ENCODE results near the gene PAFAH2. TPM values are rescaled to one million over a fixed set of nuclear protein-coding genes. Genes with fewer than 3 reads are reported as not detected.

PAFAH2 gene
- polyA plus RNA-seq (ENCODE audit: insufficient read length in 12 of 12): 100 to 1,000 TPM in 2 of 12 donors, 10 to 100 TPM in 10; 29.4 to 316 (median 79.5) TPM
- long read RNA-seq, donor 1, transcript PAFAH2-201 (11 exons, 3,581 nt): major isoform, 5 of 5 reads
- long read RNA-seq, donor 1, partial matches to known transcripts: 0 of 5 reads
- long read RNA-seq, donor 1, other reads (novel, unspliced or antisense): 0 of 5 reads
- long read RNA-seq, donor 2, partial matches to known transcripts: 25 of 28 reads
- long read RNA-seq, donor 2, other reads (novel, unspliced or antisense): 0 of 28 reads
- long read RNA-seq, donor 3, partial matches to known transcripts: 7 of 9 reads
- long read RNA-seq, donor 3, other reads (novel, unspliced or antisense): 0 of 9 reads
- long read RNA-seq, donor 4, partial matches to known transcripts: 24 of 27 reads
- long read RNA-seq, donor 4, other reads (novel, unspliced or antisense): 0 of 27 reads
- long read RNA-seq, donor 5, partial matches to known transcripts: 26 of 30 reads
- long read RNA-seq, donor 5, other reads (novel, unspliced or antisense): 0 of 30 reads
- long read RNA-seq, donor 6, partial matches to known transcripts: 6 of 7 reads
- long read RNA-seq, donor 6, other reads (novel, unspliced or antisense): 0 of 7 reads
- long read RNA-seq, donor 7, partial matches to known transcripts: 6 of 6 reads
- long read RNA-seq, donor 7, other reads (novel, unspliced or antisense): 0 of 6 reads
- long read RNA-seq, donor 8, partial matches to known transcripts: 26 of 29 reads
- long read RNA-seq, donor 8, other reads (novel, unspliced or antisense): 0 of 29 reads
- long read RNA-seq, donor 9, partial matches to known transcripts: 0 of 2 reads
- long read RNA-seq, donor 9, other reads (novel, unspliced or antisense): 0 of 2 reads
- long read RNA-seq, donor 10, transcript PAFAH2-201 (11 exons, 3,581 nt): major isoform, 5 of 21 reads
- long read RNA-seq, donor 10, partial matches to known transcripts: 16 of 21 reads
- long read RNA-seq, donor 10, other reads (novel, unspliced or antisense): 0 of 21 reads
- long read RNA-seq, donor 11, partial matches to known transcripts: 33 of 34 reads
- long read RNA-seq, donor 11, other reads (novel, unspliced or antisense): 0 of 34 reads

DNA sequence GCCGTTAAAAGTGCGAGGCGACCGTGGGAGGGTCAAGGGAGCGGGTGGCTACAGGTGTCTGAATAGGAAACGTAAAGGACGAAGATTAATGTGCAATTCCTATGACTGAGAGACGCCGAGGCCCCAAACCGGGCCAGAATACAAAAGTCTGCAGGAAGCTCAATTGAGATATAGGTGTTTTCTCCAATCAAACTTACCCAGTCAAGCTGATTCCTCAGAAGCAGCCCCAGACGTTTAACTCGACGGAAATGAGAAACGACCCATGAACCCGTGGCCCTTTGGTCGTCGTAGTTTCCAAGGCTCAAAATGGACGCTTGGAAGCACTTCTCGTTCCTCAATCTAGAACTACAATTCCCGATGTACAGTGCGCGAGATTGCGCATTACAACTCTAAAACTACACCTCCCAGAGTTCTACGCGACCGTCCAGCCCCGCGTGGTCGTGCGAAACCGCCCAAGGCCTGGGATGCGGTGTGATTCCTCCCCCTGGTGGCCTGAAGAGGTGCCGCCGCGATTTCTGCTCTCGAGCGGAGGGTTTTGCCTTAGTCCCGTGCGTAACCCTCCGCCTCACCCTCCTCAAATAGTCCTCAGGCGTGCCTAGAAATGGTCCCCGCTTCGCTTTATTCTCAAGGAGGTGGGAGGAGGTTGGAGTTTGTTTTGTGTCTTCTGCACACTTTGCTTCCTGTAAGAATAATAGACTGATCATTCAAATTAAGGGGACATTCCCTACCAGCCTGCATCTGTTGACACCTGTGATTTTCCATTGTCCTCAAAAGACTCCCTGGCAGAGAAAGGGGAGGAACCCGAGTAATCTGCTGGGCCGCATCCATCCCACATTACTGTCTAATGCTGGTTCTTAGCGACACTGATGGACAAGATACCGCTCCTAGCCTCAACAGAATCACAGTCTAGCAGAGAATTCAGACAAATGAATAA is at the start of gene PAFAH2:
Gene PAFAH2 (minus strand): TSS at position 236 of the 934 bp plus-strand sequence. CDS start 7,247 bp downstream, outside the sequence.
- peak; percentile 100 for DNase-seq

DNA sequence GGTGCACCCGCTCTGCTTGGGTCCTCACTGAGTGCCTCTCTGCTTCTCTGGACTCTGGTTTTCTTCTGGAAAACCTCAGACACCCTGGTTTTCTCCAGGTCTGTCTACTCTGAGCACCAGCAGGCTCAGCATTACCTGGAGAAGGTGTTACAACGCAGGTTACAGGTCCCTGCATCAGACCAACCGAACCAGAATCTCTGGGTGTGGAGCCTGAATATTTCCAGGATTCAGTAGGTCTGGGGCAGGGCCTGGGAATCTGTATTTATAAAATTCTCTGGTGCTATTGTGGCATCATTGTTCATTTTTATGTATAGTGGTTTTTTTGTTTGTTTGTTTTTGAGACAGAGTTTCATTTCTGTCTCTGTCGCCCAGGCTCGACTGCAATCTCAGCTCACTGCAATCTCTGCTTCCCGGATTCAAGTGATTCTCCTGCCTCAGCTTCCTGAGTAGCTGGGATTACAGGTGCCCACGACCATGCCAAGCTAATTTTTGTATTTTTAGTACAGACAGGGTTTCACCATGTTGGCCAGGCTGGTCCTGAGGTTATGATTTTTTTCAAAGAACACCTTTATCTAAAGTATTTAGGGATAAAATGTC is 49.5 kb upstream of the PAFAH2 start:
- DNase-seq: no peak

- DNase-seq: no peak
These were observed 48.6 kb upstream of the PAFAH2 start for GRCh38 chr1:26046246-26047095.

GRCh38 chr1:26045722-26046245 is 47.9 kb upstream of the PAFAH2 start, which contains the start of gene SLC30A2:
Gene SLC30A2, minus strand, starts transcription at chr1:26046118. Its CDS starts 222 bp downstream, at chr1:26045896.
- DNase-seq: no peak

GRCh38 chr1:26044971-26045721 is 47.3 kb upstream of the PAFAH2 start:
- no peak for DNase-seq

DNA sequence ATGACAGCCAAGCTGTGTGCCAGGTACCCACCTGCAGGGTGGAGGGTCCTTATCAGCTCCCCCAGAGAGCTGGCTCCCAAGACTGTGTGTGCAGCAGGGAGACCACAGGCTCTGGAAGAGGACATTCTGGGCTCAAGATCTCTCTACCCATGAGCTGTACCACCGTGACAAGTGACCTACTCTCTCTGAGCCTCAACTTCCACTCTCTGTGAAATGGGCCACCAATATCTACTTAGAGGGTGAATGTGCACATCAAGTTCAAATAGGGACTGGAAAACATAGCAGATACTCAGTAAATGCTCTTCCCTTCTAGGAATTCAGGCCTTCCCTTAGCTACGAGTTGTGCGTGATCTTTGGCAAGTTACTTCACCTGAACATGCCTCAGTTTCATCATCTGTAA is 46.6 kb upstream of the PAFAH2 start:
- no peak for DNase-seq

DNA sequence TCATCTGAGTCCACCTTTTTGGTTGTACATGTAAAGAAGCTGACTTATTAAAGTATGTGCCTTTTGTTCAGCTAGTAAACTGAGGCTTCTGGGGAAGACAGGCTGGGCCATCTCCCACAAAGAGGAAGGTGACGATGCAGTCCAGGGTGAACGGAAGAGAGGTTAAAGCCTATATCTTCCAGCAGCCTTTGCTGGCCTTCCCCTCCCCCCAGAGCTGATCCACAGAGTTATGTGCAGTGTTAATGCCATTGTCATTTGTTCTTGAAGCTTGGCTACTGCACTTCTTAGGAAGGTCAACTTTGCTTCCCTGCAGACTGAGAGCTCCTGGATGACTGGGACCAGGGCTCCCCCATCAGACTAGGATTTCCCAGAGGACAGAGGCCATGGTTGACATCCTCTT is 45.9 kb upstream of the PAFAH2 start:
- DNase-seq: no peak

DNA sequence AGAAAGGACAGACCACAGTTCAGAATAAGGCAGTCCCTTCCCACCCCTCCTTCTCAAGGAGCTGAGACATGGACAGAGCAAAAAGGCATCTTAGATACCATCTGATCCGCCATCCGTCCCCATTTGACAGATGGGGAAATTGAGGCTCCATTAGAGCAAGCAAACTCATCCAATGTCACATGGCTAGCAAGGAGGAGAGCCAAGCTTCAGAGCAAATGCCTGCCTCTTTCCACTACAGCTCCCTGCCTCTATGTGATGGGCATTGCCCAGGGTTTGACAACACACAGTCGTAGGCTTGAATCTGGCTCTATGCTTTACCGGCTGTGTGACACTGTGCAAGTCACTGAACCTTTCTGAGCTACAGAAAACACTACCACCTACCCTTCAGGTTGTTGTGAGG is 44.1 kb upstream of the PAFAH2 start:
- DNase-seq: no peak

- DNase-seq: no peak
These were observed 43.5 kb upstream of the PAFAH2 start for GRCh38 chr1:26041401-26041800.

DNA sequence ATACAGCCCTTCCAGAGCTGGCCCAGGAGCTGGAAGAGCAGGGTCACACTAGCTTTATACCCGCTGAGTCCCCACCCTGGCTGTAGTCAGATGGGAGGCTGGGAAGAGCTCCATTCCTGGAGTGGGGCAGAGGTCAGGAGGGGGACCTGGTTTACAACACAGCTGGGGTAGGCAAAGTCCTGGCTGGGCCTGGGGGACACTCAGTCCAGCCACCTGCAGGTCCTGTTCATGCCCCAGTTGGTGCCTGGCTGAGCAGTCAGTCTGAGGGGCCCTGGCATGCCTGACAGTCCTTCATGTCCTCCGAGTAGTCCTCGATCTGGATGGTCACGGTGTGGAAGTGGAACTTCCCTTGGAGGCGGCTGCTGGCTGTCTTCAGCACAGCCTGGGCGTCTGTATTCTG is 41.0 kb upstream of the PAFAH2 start:
- DNase-seq: no peak

DNA sequence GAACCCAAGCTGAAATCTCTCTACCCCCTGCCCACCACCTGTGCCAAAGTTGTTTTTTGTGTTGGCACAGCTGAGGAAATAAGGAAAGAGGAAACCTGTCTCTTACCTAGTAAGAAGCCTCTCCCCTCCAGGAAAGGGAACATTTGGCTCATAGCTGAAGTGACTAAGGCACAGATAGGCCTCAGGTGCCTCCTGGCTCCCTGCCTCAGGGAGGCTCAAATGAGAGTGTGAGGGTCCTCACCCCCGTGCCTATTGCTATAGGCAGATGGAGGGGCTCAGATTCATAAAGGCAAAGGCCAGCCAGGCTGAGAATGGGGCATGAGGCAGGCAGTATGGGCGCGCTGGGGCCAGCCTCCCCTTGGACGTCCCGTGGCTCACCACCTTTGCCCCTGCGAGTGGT is 40.6 kb upstream of the PAFAH2 start:
- no peak for DNase-seq

GRCh38 chr1:26037904-26038303 is 40.0 kb upstream of the PAFAH2 start:
- no peak for DNase-seq

- no peak for DNase-seq
These were observed 39.0 kb upstream of the PAFAH2 start for GRCh38 chr1:26036756-26037281.

GRCh38 chr1:26035959-26036755 is 38.3 kb upstream of the PAFAH2 start:
- peak; percentile 90 for DNase-seq

DNA sequence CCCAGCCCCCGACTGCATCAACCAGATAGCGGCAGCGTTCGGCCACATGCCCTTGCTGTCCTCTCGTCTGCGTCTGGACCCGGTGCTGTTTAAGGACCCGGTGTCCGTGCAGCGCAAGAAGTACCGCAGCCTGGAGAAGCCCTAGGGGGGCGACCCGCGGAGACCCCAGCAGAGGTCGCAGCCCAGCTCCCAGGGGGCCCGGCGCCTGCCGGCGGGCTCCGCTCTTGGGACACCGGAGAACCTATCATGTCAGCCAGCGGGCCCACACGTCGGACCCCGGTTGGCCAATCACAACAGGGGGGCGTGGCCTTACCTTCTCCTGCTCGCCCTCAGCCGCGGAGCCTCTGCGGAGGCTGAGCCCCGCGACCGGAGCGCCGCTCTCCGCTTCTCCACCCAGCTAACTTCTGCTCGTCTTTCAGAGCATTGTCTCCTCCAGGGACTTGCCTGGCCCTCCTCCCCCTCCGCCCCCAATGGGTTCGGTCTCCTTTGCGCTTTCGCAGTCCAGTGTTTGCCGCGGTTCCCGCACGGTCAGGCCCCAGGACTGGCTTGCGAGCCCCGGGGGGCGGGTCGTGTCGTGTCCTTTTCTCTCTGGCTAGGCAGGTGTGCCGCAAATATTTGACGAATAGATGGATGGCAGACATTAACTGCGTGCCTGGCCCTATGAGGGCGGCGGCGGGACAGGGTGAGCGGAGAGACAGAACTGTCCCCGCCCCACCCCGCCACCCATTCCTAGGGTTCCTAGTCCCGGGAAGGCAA is 37.5 kb upstream of the PAFAH2 start:
- peak; percentile 91 for DNase-seq

- no peak for DNase-seq
These were observed 36.8 kb upstream of the PAFAH2 start for GRCh38 chr1:26034504-26035202.
